ENCODE data around the gene DPY19L3.

The DPY19L3 gene

DNA sequence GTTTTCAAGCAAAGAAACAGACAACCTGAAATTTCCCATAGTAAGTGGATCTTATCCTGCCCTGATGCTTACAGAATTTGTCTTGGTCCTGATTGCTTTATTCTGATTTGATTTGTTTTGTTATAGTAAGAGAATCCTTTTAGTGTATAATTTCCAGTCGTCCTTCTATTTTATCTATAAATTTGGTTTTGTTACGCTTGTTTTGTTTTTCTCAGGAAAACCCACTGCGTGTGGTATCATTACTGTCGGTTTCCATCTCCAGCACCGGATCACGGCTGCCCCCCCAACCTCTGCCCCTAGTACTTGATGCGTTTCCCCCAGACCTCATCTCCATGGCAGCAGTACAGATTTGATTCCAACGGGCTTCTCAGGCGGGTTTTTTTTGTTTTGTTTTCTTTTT is 117.4 kb downstream of the DPY19L3 start:
- Histone ChIP-seq H3K27ac (ENCODE audit: low read depth, low read length) (no peak overlapping the region), H3K9me3 (ENCODE audit: insufficient read depth, low read depth, low read length) (no peaks in the 10 kb centered on the region)
- WGBS = 94% methylated on average over 9 of the region's 9 CpGs

DNA sequence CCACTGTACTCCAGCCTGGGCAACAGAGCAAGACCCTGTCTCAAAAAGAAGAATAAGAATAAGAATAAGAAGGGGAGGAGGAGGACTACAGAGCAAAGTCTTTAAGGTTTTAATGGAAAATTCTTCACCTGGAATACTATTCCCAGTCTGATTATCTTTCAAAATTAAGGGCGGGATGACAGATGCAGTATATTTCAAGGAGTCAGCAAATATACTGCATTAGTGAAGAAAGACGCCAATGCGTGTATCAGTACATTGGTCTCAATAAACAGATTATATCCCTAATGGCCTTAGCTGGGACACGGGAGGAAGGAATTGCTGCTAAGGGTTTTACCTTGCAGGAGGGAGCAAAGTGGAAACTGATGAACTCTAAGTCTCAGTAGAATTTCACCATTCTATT is 121.3 kb downstream of the DPY19L3 start:
- Histone ChIP-seq H3K9ac (ENCODE audit: low read depth, low read length) (no peak overlapping the region), H3K4me1 (ENCODE audit: insufficient read depth, low read length) (no peaks in the 10 kb centered on the region), H3K4me3 (ENCODE audit: low read length) (no peak overlapping the region), H3K27me3 (ENCODE audit: insufficient read depth, low read length) (no peaks in the 10 kb centered on the region), H3K9me3 (ENCODE audit: insufficient read depth, low read depth, low read length) (0 out of 2 replicates have a peak, but pooled peaks cover 3% of the 10 kb centered on the region), H3K27ac (ENCODE audit: low read depth, low read length) (no peak overlapping the region), H3K36me3 (ENCODE audit: insufficient read depth, low read length) (no peaks in the 10 kb centered on the region)
- 90% methylated on average over 4 of the region's 4 CpGs for WGBS

More for the DNA sequence above, 117.4 kb downstream of the DPY19L3 start:
- H3K4me3 ChIP-seq (ENCODE audit: low read length) = no peak overlapping the region
- H3K9ac ChIP-seq (ENCODE audit: low read depth, low read length) = no peak overlapping the region
- no peaks in the 10 kb centered on the region for H3K4me1 ChIP-seq (ENCODE audit: insufficient read depth, low read length)
- no peaks in the 10 kb centered on the region for H3K27me3 ChIP-seq (ENCODE audit: insufficient read depth, low read length)
- H3K36me3 ChIP-seq (ENCODE audit: insufficient read depth, low read length) = no peaks in the 10 kb centered on the region

DNA sequence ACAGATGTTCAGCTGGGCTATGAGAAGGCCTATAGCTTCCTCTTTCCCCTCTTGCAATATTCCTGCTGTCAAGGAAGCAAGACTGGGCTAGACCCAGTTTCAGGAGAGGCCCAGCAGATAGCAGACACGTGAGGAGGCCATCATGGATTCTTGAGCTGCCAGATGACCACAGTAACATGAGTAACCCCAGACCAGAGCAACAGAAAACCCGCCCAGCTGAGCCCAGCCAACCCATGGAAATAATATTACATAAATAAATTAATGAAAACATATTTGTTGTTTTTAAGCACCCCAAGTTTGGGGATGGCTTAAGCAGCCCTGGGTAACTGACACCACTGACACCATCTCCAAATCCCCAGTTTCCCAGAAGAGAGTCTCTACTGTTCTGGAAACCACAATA is 125.2 kb downstream of the DPY19L3 start:
- 47% methylated on average over 1 of the region's 2 CpGs for WGBS
- no peak overlapping the region for H3K9ac ChIP-seq (ENCODE audit: low read depth, low read length)
- no peaks in the 10 kb centered on the region for H3K36me3 ChIP-seq (ENCODE audit: insufficient read depth, low read length)

DNA sequence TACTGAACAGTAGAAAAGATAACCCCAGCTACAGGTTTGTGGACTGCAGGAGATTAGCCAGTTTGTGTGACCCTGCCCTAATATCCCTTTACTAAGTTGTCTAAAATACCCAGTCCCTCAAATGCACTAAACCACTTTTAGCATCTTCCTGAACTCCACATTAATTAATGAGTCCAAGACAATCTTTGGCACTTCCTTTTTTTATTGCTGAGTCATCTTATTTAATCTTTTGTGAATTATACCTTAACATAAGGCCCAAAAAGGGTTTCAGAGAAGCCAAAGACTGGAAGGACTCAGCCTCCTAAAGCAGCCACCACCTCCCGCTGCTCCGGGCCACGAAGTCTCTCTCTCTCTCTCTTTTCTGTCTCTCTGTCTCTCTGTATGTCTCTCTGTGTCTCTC is 126.7 kb downstream of the DPY19L3 start:
- no peaks in the 10 kb centered on the region for H3K36me3 ChIP-seq (ENCODE audit: insufficient read depth, low read length)
- H3K4me1 ChIP-seq (ENCODE audit: insufficient read depth, low read length) = no peaks in the 10 kb centered on the region
- H3K27me3 ChIP-seq (ENCODE audit: insufficient read depth, low read length) = no peaks in the 10 kb centered on the region
- H3K4me3 ChIP-seq (ENCODE audit: low read length) = no peak overlapping the region
- 94% methylated on average over 3 of the region's 3 CpGs for whole genome bisulfite sequencing
- peaks cover 15% of the 10 kb centered on the region for H3K9me3 ChIP-seq (ENCODE audit: insufficient read depth, low read depth, low read length)
- no peak overlapping the region for H3K27ac ChIP-seq (ENCODE audit: low read depth, low read length)
- no peak overlapping the region for H3K9ac ChIP-seq (ENCODE audit: low read depth, low read length)

More for the DNA sequence above, 125.2 kb downstream of the DPY19L3 start:
- no peak overlapping the region for H3K27ac ChIP-seq (ENCODE audit: low read depth, low read length)
- H3K27me3 ChIP-seq (ENCODE audit: insufficient read depth, low read length) = no peaks in the 10 kb centered on the region
- peaks cover 15% of the 10 kb centered on the region for H3K9me3 ChIP-seq (ENCODE audit: insufficient read depth, low read depth, low read length)
- H3K4me3 ChIP-seq (ENCODE audit: low read length) = no peak overlapping the region
- no peaks in the 10 kb centered on the region for H3K4me1 ChIP-seq (ENCODE audit: insufficient read depth, low read length)

Data from HUES64 (cell line).